HG02852 (cell line): ENCODE measurements around the gene BMPER.

Experiments
- ATAC-seq: cut with Tn5 transposase; IDR thresholded peaks from one replicate; pipeline ENCODE4 v1.9.1; 2021; ENCODE audit warnings: mild to moderate bottlenecking, moderate library complexity; ENCODE audit not compliant: unreplicated experiment

The BMPER gene

DNA sequence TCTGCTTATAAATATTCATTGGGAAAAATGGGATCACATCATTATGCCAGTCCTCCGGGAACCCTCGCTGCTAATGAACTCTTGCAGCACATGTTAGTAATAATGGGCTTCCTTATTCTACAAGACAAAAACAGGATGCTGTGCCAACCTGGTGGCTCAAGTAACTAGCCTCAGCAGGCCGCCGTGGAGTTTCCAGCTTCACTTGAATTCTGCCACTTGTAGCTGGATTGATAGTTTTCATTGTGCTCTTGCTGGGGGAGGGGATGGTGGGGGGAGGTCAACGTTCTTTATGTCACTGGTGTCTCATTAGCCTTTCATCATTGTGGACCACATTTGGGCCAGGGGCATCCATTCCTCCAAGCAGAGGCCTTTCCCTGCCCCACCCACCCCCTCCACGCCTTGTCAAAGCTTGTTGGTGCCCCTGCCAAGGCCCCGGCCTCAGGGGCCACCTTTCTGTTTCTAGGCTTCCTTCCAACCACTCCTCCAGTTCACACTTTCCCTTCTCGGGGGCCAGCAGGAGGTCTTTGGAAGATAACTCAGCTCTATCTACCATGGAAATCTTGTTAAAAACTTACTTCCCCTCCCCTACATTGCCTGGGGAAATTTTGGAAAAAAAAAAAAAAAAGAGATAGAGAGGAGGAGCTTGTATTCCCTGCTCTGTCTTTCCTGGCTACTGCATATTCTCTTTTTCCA is 153.9 kb downstream of the BMPER start:
- ATAC-seq = no peak

GRCh38 chr7:34060196-34060947 is 155.0 kb downstream of the BMPER start:
- no peak for ATAC-seq

GRCh38 chr7:34061149-34061548 is 155.8 kb downstream of the BMPER start:
- no peak for ATAC-seq

- no peak for ATAC-seq
These were observed 157.0 kb downstream of the BMPER start for GRCh38 chr7:34062341-34062740.

- no peak for ATAC-seq
These were observed 157.5 kb downstream of the BMPER start for GRCh38 chr7:34062826-34063225.

DNA sequence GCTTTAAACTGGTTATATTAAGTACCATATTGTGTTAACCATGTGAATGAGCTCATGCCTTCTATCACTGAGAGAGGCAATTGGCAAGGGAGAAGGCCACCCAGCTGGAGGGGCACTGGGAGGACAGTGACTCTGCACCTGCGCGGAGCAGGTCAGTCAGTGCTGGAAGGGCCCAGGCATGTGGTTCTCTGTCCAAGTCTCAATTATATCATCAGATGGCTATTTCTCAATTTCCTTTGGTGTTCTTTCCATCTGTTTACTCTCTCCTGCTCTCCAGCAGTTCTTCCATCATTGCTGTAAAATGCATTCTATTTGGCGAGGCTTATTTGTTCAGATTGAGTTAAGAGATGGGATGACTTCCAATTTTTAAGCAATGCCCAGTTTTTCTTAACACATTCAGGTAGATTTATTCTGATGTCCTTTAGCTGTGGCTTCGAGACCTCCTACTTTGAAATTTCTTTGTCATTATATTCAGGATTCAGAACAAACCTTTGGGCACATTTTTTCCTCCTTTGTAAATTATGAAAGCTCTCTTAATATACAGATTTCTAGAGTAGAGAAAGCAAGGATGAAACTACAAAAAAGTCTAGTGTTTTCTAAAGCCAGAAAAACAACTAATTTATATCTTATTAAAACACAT is 159.3 kb downstream of the BMPER start:
- ATAC-seq = no peak

- ATAC-seq = no peak
These were observed 161.1 kb downstream of the BMPER start for GRCh38 chr7:34066411-34066810.

GRCh38 chr7:34067005-34067778 is 161.9 kb downstream of the BMPER start:
- no peak for ATAC-seq

DNA sequence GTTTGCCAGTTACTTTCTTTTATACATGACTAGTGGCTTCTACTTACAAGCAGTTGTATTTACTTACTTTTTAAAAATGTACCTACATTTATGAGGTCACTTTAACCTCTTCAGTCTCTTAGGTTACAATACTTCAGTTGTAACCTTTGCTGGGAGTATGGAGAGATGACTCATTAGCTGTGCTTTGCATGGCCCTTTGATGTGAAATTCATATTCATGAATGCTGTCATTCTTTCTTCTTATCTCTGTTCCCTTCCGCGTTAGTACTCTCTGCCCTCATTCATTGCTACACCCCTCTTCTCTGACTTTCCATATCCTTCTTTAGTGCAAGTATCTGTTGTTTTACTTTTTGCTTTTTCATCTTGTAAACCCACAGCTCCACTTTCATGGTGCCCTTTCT is 164.3 kb downstream of the BMPER start:
- no peak for ATAC-seq

DNA sequence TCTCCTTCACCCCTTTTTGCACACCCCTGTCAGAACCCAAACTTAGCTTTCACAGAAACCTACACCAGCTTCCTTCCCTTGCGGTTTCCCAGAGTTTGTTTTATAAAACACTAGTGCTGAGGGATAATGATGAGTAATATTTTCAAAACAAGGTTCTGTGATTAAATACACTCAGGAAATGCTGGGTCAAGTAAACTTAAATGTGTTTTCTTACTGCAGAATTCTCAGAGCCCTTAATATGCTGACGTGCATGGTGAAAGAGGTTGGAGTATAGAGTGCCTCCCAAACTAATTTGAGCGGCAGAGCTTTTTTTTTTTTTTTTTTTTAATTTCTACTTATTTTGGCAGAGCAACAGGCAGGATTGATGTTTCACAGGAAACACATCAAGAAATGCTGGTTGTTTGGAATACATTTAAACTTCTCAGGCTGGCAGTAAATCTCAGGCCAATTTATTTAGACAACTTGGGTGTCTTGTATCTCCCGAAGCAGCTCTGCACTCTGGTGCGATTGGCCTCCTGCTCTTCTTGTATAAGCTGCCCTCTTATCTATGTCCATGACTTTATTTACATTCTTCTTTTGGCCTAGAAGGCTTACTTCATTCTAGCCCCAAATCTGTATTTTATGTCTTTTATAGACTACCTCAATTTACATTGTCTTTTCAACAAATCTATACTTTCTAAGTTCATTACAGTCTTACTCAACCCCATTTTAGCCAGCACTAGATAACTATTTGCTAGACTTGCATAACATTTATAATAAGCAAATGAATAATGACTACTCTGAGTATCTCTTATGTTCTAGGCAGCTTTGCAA is 165.4 kb downstream of the BMPER start:
- no peak for ATAC-seq

GRCh38 chr7:34073676-34074075 is 168.3 kb downstream of the BMPER start:
- no peak for ATAC-seq

DNA sequence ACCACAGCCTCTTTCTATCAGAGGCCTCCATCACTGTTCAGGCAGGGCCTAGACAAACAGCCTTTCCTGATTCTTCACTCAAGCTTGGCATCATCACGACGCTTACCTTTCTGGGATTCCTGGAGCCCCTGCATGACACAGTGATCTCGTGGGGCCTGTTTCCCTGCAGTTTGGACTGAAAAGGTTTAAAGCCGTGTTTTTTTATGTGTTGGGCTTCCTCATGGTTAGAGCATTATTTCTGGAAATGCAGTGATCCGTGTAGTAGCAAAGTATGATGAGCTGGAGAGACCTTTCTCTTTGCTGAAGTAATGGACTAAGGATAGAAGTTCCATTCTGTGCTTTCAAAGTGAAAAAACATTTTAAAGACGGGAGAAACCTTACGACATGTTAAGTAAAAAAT is 169.1 kb downstream of the BMPER start:
- ATAC-seq = no peak

DNA sequence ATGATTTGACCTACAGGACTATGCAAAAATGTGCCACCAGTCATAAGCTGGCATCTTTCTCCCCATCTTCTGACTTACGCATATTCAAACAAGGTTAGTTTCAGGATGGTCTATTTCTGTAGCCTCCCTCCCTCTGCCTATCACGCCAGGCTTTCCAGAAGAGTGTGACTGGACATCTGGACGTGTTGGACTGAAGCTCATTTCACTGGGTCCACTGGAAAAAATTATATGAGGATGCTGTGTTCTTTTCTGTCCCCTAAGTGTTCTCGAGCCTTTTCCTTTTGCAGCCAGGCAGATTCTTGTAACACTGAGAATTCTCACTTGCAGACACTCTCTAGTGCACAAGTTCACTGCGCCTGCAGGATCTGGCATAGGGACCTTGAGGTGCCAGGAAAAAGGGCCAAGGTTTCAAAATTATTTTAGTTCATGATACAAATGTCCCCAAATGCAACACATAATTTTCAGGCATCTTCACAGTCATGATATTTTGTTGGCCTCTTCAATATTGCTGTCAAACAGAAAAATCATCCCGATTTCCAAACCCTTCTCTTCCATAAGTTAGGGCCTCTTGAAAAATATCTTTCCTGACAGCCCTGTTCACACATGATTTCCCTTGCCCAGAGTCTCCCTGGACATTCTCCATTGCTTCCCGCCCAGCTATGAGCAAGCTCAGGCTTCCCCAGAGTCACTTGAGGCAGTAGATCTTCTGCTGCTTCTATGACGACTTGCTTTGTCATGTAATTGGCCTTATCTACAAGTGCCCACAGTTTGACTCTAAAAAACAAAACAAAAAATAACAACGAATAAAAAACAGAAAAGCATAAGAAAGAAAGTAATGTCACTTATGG is 170.4 kb downstream of the BMPER start:
- no peak for ATAC-seq

- ATAC-seq = no peak
These were observed 171.8 kb downstream of the BMPER start for GRCh38 chr7:34077168-34077567.

GRCh38 chr7:34078864-34079263 is 173.5 kb downstream of the BMPER start:
- no peak for ATAC-seq

DNA sequence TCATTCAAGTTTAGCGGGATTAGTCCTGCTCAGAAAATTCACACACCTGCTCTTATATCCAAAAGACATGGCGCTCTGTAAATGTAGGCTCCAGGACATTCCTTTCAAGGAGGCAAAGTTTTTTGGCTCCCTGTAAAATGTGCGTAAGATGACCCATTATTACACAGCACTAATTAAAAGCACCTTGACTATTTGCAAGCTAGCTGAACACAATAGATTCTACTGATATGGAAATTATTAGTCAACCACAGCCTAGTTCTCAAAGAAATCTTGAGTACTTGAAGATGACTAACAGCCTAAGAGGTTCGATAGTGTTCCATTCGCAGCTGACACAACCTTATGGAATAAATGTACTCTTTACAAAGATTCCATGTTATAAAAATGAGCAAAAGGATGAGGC is 175.2 kb downstream of the BMPER start:
- ATAC-seq = no peak

DNA sequence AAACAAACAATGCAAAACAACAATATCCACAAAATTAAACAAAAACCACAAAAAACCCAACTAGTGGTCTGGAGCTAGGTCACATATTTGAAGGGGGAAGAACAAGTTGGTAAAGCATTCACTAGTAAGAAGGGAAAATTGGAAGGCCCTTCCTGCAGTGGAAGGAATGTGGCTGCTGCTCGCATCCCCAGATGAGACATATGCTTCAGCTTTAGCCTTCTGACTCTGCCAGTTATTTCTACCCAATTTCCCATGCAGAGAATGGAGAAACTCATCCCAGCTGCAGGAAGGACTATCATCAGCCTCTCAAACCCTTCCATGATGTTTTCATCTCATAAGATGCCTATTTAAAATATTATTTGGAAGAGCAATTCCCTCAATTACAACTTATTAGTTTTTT is 176.6 kb downstream of the BMPER start:
- ATAC-seq = no peak

DNA sequence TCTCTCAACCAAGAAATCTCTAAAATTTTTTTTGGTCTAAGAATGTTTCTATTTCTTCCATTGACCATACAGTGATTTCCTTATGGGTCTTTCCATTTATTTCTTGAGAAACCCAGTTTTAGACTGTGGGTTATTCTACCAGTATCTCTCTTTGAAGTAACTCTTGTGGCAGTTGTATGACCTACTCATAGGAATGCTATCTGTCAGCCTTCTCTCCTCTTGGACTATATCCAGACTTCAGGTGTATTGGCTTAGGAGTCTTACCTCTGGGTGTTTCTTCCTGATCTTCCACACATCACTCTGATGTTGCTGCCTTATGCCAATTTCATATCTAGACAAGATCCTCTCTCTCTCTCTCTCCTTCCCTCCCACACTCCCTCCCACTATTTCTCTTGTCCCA is 178.1 kb downstream of the BMPER start:
- no peak for ATAC-seq

GRCh38 chr7:34084651-34085050 is 179.3 kb downstream of the BMPER start:
- no peak for ATAC-seq

DNA sequence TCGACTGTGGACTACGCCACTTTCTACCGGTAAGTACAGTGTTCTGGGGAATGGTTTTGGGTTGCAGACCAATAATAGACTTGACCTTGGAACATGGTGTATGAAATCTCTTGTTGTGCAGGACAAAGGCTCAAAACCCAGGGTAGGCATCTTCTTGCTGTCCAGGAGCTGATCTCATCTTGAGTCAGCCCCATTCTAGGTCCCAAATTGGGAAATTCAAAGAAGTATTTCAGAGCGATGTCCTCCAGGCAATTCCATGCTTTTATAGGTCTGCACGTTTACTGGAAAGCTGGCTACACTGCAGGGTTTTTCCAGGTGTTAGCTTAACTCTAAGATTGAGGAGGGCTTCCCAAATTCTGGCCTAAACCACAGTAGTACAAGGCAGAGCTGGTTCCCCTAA is 180.7 kb downstream of the BMPER start:
- no peak for ATAC-seq
